HG03442 (cell line): ENCODE results near the gene PRKAR1A.
"Not testable (repeated sequence)": the region's sequence is repeated elsewhere in the genome, so short reads cannot be mapped to it uniquely, and the experiment has no call there.

Experiments used
- ATAC-seq: cut with Tn5 transposase; IDR thresholded peaks from one replicate; pipeline ENCODE4 v1.9.1; 2021; ENCODE audit warnings: mild to moderate bottlenecking, moderate library complexity; ENCODE audit not compliant: unreplicated experiment

PRKAR1A gene

DNA sequence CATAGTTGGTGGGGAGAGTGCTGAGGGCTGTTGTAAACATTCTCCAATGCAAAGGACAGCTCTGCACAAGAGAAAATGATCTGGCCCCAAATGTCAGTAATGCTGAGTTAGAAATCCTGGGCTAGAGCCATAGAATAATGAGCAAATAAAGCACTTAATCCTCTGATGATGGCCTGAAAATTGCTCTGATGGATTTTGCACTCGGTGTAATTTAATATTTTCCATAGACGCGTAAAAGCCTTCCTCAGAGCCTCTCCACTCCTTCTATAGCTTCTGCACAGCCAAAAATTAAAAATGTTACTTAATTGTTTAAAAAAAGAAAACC, 65.2 kb downstream of the PRKAR1A start:
- no peak for ATAC-seq

- ATAC-seq = no peak
These were observed 66.0 kb downstream of the PRKAR1A start for GRCh38 chr17:68578236-68578635.

DNA sequence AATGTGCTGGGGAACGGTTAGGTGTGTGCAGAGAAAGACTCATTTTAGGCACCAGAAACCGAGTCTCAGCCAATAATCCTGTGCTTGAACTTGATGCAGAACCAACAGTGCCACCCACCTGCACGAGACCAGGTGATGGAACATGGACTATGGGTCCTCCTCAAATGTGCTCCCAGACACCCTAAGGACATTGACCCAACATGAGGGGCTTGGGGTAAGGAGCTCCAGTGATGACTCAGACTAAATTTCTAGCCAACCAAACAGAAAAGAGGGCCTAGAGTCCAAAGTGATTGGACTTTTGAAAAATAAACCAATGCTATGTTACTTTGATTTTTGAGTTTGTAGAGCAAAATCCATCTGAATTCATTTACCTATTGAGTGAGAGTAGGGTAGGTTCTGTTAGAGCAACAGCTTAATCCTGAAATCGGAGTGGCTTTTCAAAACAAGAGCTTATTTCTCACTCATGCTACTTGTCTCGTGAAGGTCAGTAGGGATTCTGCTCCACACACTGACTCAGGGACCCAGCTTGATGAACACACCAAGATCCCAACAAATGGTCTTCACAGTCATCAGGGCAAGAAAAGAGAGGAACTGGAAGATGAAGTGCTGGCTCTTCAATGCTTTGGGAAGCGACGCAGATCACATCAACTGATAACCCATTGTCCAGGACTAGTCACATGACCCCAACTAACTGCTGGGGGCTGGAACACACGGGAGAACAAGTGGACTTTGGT, 67.1 kb downstream of the PRKAR1A start:
- ATAC-seq = no peak

- no peak for ATAC-seq
These were observed 68.1 kb downstream of the PRKAR1A start for GRCh38 chr17:68580236-68580770.

GRCh38 chr17:68581863-68582645, 69.8 kb downstream of the PRKAR1A start:
- no peak for ATAC-seq

- ATAC-seq = not testable (repeated sequence)
These were observed 70.6 kb downstream of the PRKAR1A start for GRCh38 chr17:68582867-68583266.

GRCh38 chr17:68584581-68585303, 72.5 kb downstream of the PRKAR1A start:
- no peak for ATAC-seq

DNA sequence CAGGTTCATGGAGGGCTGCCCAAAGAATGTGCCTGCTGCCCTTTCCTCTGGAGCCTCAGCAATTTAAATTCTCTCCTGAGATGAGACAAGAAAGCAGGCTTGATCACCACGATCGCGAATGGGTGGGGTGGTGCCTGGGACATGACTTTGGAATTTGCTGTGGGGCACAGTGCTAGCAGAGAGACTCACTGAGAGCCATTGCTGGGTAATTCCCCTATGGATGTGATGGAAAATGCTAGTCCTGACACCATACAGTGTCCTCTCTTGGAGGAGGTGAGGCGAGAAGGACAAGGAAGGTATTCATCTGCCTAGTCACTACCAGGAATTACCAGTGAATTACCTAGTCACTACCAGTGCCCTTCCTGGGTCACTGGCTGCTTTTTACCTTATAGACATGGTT, 73.4 kb downstream of the PRKAR1A start:
- ATAC-seq = no peak

GRCh38 chr17:68587026-68587425, 74.8 kb downstream of the PRKAR1A start:
- no peak for ATAC-seq

DNA sequence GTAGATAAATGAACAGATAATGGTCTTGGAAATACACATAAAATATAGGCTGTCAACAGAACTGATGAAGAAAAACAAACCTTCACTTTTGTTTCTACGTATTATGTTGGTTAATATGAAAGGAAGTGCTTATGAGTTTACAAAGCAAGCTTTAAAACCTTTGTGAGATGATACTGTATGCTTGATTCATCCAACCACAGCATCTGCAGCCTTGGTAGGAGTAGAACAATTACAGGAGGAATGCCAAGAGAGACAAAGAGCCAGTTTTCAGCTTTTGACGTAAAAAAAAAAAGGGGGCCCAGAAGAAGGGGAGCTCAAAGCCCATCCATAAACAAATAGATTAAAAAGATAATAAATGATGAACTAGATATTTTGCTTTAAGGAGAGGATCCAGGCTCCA, 75.6 kb downstream of the PRKAR1A start:
- ATAC-seq = no peak

DNA sequence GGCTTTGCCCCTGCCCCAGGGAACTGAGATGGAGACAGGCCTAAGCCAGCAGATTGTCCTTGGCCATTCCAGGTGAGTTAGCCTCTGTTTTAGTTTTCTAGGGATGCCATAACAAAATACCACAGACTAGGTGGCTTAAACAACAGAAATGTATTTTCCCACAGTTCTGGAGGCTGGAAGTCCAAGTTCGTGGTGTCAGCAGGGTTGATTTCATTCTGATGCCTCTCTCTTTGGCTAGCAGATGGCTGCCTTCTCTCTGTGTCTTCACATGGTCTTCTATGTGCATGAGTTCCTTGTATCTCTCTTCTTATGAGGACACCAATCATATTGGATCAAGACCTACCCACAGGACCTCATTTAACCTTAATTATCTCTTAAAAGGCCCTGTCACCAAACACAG, 76.1 kb downstream of the PRKAR1A start:
- no peak for ATAC-seq

DNA sequence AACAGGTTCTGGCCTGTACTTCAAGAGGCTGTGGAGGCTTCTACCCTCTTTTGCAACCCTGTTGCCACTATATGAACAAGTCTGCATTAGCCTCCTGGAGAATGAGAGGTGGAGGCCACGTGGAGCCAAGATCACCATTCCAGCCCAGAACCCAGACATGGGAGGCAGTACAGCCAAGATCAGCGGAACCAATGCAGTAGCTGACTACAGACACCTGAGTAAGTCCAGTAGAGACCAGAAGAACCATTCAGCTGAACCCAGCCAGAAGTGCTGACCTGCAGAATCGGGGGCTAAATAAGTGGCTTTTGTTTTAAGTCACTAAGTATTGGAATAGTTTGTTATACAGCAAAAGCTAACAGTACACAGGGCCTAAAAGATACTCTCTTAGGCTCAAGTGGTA, 76.9 kb downstream of the PRKAR1A start:
- ATAC-seq = no peak

- no peak for ATAC-seq
These were observed 79.4 kb downstream of the PRKAR1A start for GRCh38 chr17:68591583-68591982.

- ATAC-seq = no peak
These were observed 79.8 kb downstream of the PRKAR1A start for GRCh38 chr17:68592009-68592408.

DNA sequence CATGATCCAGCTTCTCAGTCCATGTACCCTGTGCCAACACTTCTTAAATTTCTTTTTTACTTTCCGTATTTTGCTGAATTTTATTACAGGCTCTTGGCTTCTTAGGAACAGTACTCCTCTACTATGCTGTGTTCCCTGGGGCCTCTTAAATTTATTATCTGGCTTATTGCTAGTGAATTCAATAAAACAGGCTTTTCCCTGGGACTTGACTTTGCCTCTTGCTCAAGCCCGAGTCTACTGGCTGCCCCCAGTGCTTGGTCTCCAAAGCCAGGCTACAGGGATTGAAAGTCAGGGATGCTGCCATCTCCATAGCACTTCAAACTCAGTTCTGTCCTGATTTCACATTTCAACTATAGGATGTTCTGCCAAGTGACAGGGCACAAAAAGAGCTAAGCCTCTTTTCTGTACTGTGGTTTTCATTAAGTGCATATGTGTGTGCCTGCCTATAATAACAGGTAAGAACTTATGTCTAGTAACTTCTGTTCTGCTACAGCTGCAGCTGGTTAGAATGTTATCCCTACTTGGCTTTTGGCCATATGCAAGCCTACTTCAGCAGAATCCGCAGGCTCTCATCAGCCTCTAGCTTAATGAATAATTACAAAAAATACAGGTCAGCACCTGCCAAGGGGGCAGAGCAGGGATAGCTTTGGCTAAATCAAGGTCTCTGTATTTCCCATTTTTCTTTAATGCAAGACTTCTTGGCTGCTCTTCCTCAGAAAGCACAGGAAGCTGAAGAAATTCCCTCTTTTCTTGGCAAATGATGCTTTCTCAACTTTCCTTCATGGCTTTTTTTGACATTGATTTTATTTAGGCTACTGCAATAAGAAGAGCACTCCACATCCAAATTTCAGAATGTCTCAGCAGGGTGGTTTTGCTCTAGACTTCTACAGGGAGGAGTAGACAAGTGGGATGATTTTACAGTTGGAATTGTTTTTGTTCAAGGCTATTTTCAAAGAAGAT, 80.7 kb downstream of the PRKAR1A start:
- ATAC-seq = no peak

GRCh38 chr17:68594552-68594951, 82.3 kb downstream of the PRKAR1A start:
- ATAC-seq = no peak

DNA sequence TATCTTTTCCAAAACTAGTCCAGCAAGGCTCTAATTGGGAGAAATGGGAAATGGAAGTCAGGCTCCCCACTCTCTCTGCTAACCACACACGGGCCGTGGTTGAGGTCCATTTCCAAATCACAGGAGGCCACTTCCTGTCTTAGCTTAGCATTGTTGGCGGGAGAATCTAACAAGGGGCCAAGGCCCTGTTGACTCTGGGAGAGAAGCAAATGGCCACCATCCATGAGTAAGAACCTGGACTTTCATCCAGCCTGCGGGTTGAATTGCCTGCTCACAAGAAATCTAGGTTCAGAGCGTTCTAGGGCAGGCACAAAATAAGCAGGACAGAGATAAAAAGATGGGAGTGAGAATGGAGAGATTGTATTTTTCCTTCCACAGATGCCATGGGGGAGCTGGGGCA, 83.3 kb downstream of the PRKAR1A start:
- no peak for ATAC-seq

- no peak for ATAC-seq
These were observed 83.8 kb downstream of the PRKAR1A start for GRCh38 chr17:68595986-68596385.

DNA sequence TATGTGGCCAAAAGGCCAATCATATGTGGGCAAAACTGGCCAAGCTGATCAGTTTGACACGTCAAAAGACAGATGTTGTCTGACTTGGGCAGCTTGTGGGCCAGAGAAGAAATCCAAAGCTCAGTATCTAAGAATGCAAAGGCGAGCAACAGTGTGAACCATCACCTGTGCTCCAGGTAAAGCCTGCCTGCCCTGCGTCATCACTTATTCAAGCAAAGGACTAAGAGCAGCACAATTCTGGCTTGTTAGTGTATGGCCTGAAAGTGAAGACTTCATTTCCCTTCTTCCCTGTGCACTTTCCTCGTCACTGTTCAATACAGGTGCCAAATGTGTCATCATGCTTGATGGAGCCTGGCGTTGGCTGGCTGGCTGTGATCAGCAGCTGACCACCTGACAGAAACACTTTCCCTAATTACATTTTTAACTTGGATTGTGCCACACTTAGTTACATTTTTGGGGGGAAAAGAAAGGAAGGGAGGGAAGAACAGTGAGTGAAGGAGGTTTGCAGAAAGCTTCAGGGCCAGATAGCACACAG, 84.2 kb downstream of the PRKAR1A start:
- no peak for ATAC-seq

GRCh38 chr17:68598074-68598473, 85.8 kb downstream of the PRKAR1A start:
- no peak for ATAC-seq
